Astrocyte (in vitro differentiated cells and primary cell): Measurements from ENCODE around the gene DIAPH2. TPM values are rescaled to one million over a fixed set of nuclear protein-coding genes. Genes with fewer than 3 reads are reported as not detected.

ENCODE experiments used
- DNase-seq: peaks from one replicate; pipeline ENCODE4 v3.0.0-alpha.2; 2010; ENCODE audit warnings: low read depth
- FAIRE-seq: peaks from 2 replicates; lab custom pipeline; 2011; peaks lifted over from hg19 to GRCh38; lab: Jason Lieb, UNC
- H2AFZ ChIP-seq: 2 replicates; pipeline ENCODE4 v1.6.0; 2012; ENCODE audit warnings: low read depth, low read length, inconsistent platforms
- H3K27ac ChIP-seq: 2 replicates; pipeline ENCODE4 v1.5.1; 2011; ENCODE audit warnings: low read depth, low read length, inconsistent platforms
- H3K27me3 ChIP-seq: 2 replicates; pipeline ENCODE4 v1.6.0; 2011; ENCODE audit warnings: low read length, inconsistent platforms; ENCODE audit not compliant: insufficient read depth
- H3K36me3 ChIP-seq: 2 replicates; pipeline ENCODE4 v1.5.1; 2011; ENCODE audit warnings: low read length, inconsistent platforms; ENCODE audit not compliant: insufficient read depth
- H3K4me1 ChIP-seq: 2 replicates; pipeline ENCODE4 v1.5.1; 2011; ENCODE audit warnings: low read length, inconsistent platforms; ENCODE audit not compliant: insufficient read depth
- H3K4me2 ChIP-seq: 2 replicates; pipeline ENCODE4 v1.6.0; 2012; ENCODE audit warnings: low read length, inconsistent platforms
- H3K4me3 ChIP-seq: 2 replicates; pipeline ENCODE4 v1.5.1; 2011; ENCODE audit warnings: low read depth, mild to moderate bottlenecking, low read length, inconsistent platforms; ENCODE audit not compliant: insufficient read depth
- H3K79me2 ChIP-seq: 2 replicates; pipeline ENCODE4 v1.6.0; 2012; ENCODE audit warnings: mild to moderate bottlenecking, low read length, inconsistent platforms; ENCODE audit not compliant: insufficient read depth
- H3K9ac ChIP-seq: 2 replicates; pipeline ENCODE4 v1.6.0; 2012; ENCODE audit warnings: mild to moderate bottlenecking, low read length, inconsistent platforms
- H3K9me3 ChIP-seq: 2 replicates; pipeline ENCODE4 v1.5.1; 2012; ENCODE audit warnings: low read depth, mild to moderate bottlenecking, low read length, inconsistent platforms; ENCODE audit not compliant: insufficient read depth
- H4K20me1 ChIP-seq: 2 replicates; pipeline ENCODE4 v1.6.0; 2012; ENCODE audit warnings: low read length, inconsistent platforms; ENCODE audit not compliant: insufficient read depth
- H3K27ac Mint-ChIP-seq: one replicate; pipeline ENCODE4 v1.8.0; 2021; ENCODE audit warnings: mild to moderate bottlenecking, mixed read lengths; ENCODE audit not compliant: unreplicated experiment
- H3K27me3 Mint-ChIP-seq: one replicate; pipeline ENCODE4 v1.8.0; 2021; ENCODE audit warnings: low read depth, mixed read lengths; ENCODE audit not compliant: unreplicated experiment
- H3K36me3 Mint-ChIP-seq: one replicate; pipeline ENCODE4 v1.8.0; 2021; ENCODE audit warnings: low read depth, mixed read lengths; ENCODE audit not compliant: unreplicated experiment
- H3K4me1 Mint-ChIP-seq: one replicate; pipeline ENCODE4 v1.8.0; 2021; ENCODE audit warnings: low read depth, mixed read lengths; ENCODE audit not compliant: unreplicated experiment
- H3K4me3 Mint-ChIP-seq: one replicate; pipeline ENCODE4 v1.8.0; 2021; ENCODE audit warnings: mild to moderate bottlenecking, moderate library complexity, mixed read lengths; ENCODE audit not compliant: unreplicated experiment
- H3K9me3 Mint-ChIP-seq: one replicate; pipeline ENCODE4 v1.8.0; 2021; ENCODE audit warnings: mild to moderate bottlenecking, mixed read lengths; ENCODE audit not compliant: unreplicated experiment
- CTCF ChIP-seq: IDR thresholded peaks from 2 replicates; pipeline ENCODE4 v1.5.1; 2011; ENCODE audit warnings: low read depth, mild to moderate bottlenecking, inconsistent platforms, low read length, moderate library complexity; ENCODE audit not compliant: insufficient read depth
- EZH2 ChIP-seq: IDR thresholded peaks from 2 replicates; pipeline ENCODE4 v1.6.1; 2012; ENCODE audit warnings: mild to moderate bottlenecking, low read length, inconsistent platforms; ENCODE audit not compliant: insufficient read depth
- total RNA-seq: library from RNA; stranded (reverse); gene quantifications from 2 replicates; pipeline ENCODE4 v1.2.1, GENCODE V29; 2021

The DIAPH2 gene
- total RNA-seq, 1 donor from 2014 or later = 9.8 TPM

- Histone ChIP-seq H3K9me3 (no peaks in the 10 kb centered on the region), H3K4me1 (no peaks in the 10 kb centered on the region), H2AFZ (no peak overlapping the region), H3K79me2 (no peaks in the 10 kb centered on the region), H3K9ac (no peak overlapping the region), H3K4me3 (no peak overlapping the region), H3K4me2 (no peak overlapping the region), H4K20me1 (no peaks in the 10 kb centered on the region), H3K27me3 (no peaks in the 10 kb centered on the region), H3K27ac (no peak overlapping the region), H3K36me3 (no peaks in the 10 kb centered on the region)
- Mint-ChIP-seq H3K9me3 (no peaks in the 10 kb centered on the region), H3K36me3 (no peaks in the 10 kb centered on the region), H3K27ac (no peak overlapping the region), H3K4me3 (no peak overlapping the region), H3K27me3 (no peaks in the 10 kb centered on the region), H3K4me1 (no peaks in the 10 kb centered on the region)
- no peak for FAIRE-seq
- no peak for DNase-seq
- no peak for TF ChIP-seq CTCF
- TF ChIP-seq EZH2 = no peak
Observed at GRCh38 chrX:97123001-97123400, 438.4 kb downstream of the DIAPH2 start.

- H4K20me1 ChIP-seq = no peaks in the 10 kb centered on the region
- H3K9me3 ChIP-seq = no peaks in the 10 kb centered on the region
- TF ChIP-seq CTCF = no peak
- no peak for TF ChIP-seq EZH2
- no peaks in the 10 kb centered on the region for H3K36me3 Mint-ChIP-seq
- no peaks in the 10 kb centered on the region for H3K4me1 ChIP-seq
- H3K9me3 Mint-ChIP-seq = peaks cover 1% of the 10 kb centered on the region
- no peaks in the 10 kb centered on the region for H3K4me1 Mint-ChIP-seq
- no peak overlapping the region for H3K9ac ChIP-seq
- H3K27me3 Mint-ChIP-seq = no peaks in the 10 kb centered on the region
- no peaks in the 10 kb centered on the region for H3K79me2 ChIP-seq
- no peak overlapping the region for H3K4me3 Mint-ChIP-seq
- no peak overlapping the region for H3K27ac ChIP-seq
- FAIRE-seq (peak; percentile 50), DNase-seq (peak; percentile 11)
- H2AFZ ChIP-seq = no peak overlapping the region
- no peak overlapping the region for H3K27ac Mint-ChIP-seq
- H3K4me3 ChIP-seq = no peak overlapping the region
- no peaks in the 10 kb centered on the region for H3K36me3 ChIP-seq
- H3K4me2 ChIP-seq = no peak overlapping the region
- no peaks in the 10 kb centered on the region for H3K27me3 ChIP-seq
Observed at GRCh38 chrX:97126020-97126419, 441.4 kb downstream of the DIAPH2 start.

DNA sequence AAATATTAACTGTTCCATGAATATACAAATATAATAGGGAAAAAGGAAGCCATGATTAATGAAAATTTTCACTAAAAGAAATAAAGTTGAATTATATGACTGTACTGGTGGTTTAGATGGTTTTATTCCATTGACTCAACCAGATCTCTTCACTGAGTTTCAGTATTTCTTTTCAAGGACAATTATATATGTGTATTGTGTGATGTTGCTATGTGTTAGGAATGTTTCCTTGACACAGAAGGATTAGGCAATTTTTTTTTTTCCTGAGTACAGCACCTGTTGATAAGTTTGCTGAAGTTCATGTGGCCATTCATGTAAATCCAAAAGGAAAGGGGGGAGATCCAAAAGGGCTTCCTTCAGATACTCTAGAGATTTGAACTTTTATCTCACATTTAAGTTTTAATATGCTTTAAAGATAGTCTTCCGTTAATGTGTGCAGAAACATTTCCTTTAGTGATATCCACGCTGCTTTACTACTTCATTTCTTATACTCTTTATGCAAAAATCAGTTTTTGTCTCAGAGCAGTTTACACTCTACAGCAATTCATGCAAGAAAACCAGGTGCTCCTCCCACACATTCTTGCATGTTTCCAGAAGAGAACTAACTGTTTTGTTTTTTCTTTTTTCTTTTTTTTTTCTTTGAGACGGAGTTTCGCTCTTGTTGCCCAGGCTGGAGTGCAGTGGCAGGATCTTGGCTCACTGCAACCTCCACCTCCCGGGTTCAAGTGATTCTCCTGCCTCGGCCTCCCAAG is 448.2 kb downstream of the DIAPH2 start:
- no peak overlapping the region for H2AFZ ChIP-seq
- no peak for DNase-seq
- H3K36me3 ChIP-seq = no peaks in the 10 kb centered on the region
- Mint-ChIP-seq H3K27me3 (no peaks in the 10 kb centered on the region), H3K9me3 (peaks cover 1% of the 10 kb centered on the region), H3K27ac (no peak overlapping the region), H3K4me3 (no peak overlapping the region), H3K4me1 (no peaks in the 10 kb centered on the region), H3K36me3 (no peaks in the 10 kb centered on the region)
- no peaks in the 10 kb centered on the region for H4K20me1 ChIP-seq
- no peaks in the 10 kb centered on the region for H3K9me3 ChIP-seq
- no peak overlapping the region for H3K9ac ChIP-seq
- no peak overlapping the region for H3K4me2 ChIP-seq
- no peak overlapping the region for H3K27ac ChIP-seq
- TF ChIP-seq EZH2 (no peak), CTCF (no peak)
- no peaks in the 10 kb centered on the region for H3K27me3 ChIP-seq
- H3K4me1 ChIP-seq = no peaks in the 10 kb centered on the region
- H3K4me3 ChIP-seq = no peak overlapping the region
- FAIRE-seq = peak; percentile 80
- no peaks in the 10 kb centered on the region for H3K79me2 ChIP-seq
